ENCODE measurements around the gene CBLC.

The CBLC gene

GRCh38 chr19:44746946-44747738, 30.5 kb upstream of the CBLC start:
- peak; percentile 64 to 81 for DNase-seq

- peak; percentile 16 to 41 for DNase-seq
Observed at GRCh38 chr19:44747739-44748425, 29.8 kb upstream of the CBLC start.

- DNase-seq = peak in 1 of 2 experiments; percentile 33
Observed at GRCh38 chr19:44748426-44749254, 29.1 kb upstream of the CBLC start, which contains the start of gene BCL3. Gene BCL3, plus strand, starts transcription at chr19:44748708. Its CDS starts 83 bp downstream, at chr19:44748791.

- no peak for DNase-seq
Observed at GRCh38 chr19:44749292-44749691, 28.4 kb upstream of the CBLC start.

GRCh38 chr19:44749994-44750393, 27.7 kb upstream of the CBLC start:
- DNase-seq = no peak

GRCh38 chr19:44752123-44752815, 25.4 kb upstream of the CBLC start:
- no peak for DNase-seq

GRCh38 chr19:44752816-44753625, 24.7 kb upstream of the CBLC start:
- no peak for DNase-seq

GRCh38 chr19:44753626-44753931, 24.1 kb upstream of the CBLC start:
- no peak for DNase-seq

GRCh38 chr19:44753932-44754749, 23.5 kb upstream of the CBLC start:
- DNase-seq = no peak

GRCh38 chr19:44754750-44755080, 23.0 kb upstream of the CBLC start:
- no peak for DNase-seq

GRCh38 chr19:44755219-44755618, 22.5 kb upstream of the CBLC start:
- DNase-seq = no peak

GRCh38 chr19:44756089-44756562, 21.6 kb upstream of the CBLC start:
- no peak for DNase-seq

GRCh38 chr19:44757057-44757734, 20.5 kb upstream of the CBLC start:
- DNase-seq = no peak

GRCh38 chr19:44757735-44758505, 19.8 kb upstream of the CBLC start:
- DNase-seq = no peak

GRCh38 chr19:44758596-44758995, 19.1 kb upstream of the CBLC start:
- no peak for DNase-seq

- no peak for DNase-seq
Observed at GRCh38 chr19:44759083-44759804, 18.4 kb upstream of the CBLC start.

- DNase-seq = no peak
Observed at GRCh38 chr19:44762038-44762437, 15.7 kb upstream of the CBLC start.

- DNase-seq = no peak
Observed at GRCh38 chr19:44765033-44765948, 12.4 kb upstream of the CBLC start.

All from NCI-H446 (cell line).